Parathyroid adenoma (tissue), 2 donors: ENCODE results near the gene LRRC73.

Experiments used
- H2AFZ ChIP-seq: fragments of 300-600 bp; sonication (generic); one replicate; pipeline ENCODE4 v1.7.0; 2017; ENCODE audit warnings: antibody characterized with exemption, mild to moderate bottlenecking
- H3K27ac ChIP-seq: fragments of 300-600 bp; sonication (generic); one replicate; pipeline ENCODE4 v1.7.0; 2017
- H3K27me3 ChIP-seq: fragments of 300-600 bp; sonication (generic); one replicate; pipeline ENCODE4 v1.7.0; 2017; ENCODE audit warnings: low read length; ENCODE audit not compliant: control insufficient read depth, insufficient read depth
- H3K36me3 ChIP-seq: fragments of 300-600 bp; sonication (generic); one replicate; pipeline ENCODE4 v1.7.0; 2017; ENCODE audit warnings: low read length; ENCODE audit not compliant: control insufficient read depth, insufficient read depth
- H3K4me1 ChIP-seq: fragments of 300-600 bp; sonication (generic); one replicate; pipeline ENCODE4 v1.7.0; 2017; ENCODE audit warnings: control low read depth
- H3K4me2 ChIP-seq: fragments of 300-600 bp; sonication (generic); one replicate; pipeline ENCODE4 v1.7.0; 2017; ENCODE audit warnings: low read length
- H3K4me3 ChIP-seq: fragments of 300-600 bp; sonication (generic); one replicate; pipeline ENCODE4 v1.7.0; 2017; ENCODE audit warnings: low read depth, low read length
- H3K79me2 ChIP-seq: fragments of 300-600 bp; sonication (generic); one replicate; pipeline ENCODE4 v1.7.0; 2017; ENCODE audit warnings: control low read depth
- H3K9ac ChIP-seq: fragments of 300-600 bp; sonication (generic); one replicate; pipeline ENCODE4 v1.7.0; 2017; ENCODE audit warnings: mild to moderate bottlenecking
- H3K9me3 ChIP-seq: fragments of 300-600 bp; sonication (generic); one replicate; pipeline ENCODE4 v1.7.0; 2017; ENCODE audit warnings: low read length; ENCODE audit not compliant: control insufficient read depth
- TF ChIP-seq, protein P1 (sequence below): fragments of 300-600 bp; sonication (generic); IDR thresholded peaks from one replicate; pipeline ENCODE4 v1.7.0; 2017; ENCODE audit warnings: antibody characterized with exemption, mild to moderate bottlenecking
- donor health status: primary hyperparathyroidism.

LRRC73 gene

DNA sequence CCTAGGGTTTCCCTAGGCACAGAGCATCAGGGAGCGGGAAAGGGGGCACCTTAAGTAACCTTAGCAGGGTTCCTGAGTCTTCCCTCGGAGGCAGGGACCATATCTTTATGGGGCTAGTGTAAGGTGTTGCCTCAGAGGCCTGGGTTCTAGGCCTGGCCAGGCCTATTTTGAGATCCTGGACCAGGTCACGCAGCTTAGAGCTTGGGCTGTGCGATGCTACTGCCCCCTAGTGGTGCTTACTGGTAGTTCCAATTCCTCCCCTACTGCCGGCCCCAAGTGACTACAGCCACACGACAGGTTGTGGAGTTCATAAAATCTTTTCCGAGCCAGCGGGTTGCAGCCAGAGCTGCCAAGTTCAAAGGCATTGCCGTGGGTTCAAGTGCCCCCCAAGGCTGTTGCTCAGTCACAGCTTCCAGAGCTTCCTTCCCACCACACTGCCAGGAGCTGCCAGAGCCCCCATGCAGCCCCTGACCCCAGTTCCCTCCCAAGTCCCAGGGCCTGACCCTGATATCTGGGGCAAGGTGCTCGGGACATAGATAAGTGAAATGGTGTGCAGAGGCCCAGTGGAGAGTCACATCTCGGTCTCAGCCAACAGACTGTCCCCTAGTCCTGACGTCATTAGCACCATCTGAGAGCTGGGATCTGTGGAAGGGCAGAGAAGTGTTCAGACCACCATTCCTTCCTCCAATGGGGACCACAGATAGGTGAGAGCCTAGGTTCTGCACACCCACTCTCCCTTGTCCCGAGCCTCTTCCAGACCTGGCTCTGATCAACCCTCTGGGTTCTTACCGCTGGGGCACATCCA lies 3.3 kb downstream of the LRRC73 start:
- no peak overlapping the region for H3K4me3 ChIP-seq
- H3K9ac ChIP-seq = no peak overlapping the region
- no peaks in the 10 kb centered on the region for H3K36me3 ChIP-seq
- H3K79me2 ChIP-seq = no peaks in the 10 kb centered on the region
- no peaks in the 10 kb centered on the region for H3K9me3 ChIP-seq
- H3K27me3 ChIP-seq = no peaks in the 10 kb centered on the region
- TF ChIP-seq, protein P1, sequence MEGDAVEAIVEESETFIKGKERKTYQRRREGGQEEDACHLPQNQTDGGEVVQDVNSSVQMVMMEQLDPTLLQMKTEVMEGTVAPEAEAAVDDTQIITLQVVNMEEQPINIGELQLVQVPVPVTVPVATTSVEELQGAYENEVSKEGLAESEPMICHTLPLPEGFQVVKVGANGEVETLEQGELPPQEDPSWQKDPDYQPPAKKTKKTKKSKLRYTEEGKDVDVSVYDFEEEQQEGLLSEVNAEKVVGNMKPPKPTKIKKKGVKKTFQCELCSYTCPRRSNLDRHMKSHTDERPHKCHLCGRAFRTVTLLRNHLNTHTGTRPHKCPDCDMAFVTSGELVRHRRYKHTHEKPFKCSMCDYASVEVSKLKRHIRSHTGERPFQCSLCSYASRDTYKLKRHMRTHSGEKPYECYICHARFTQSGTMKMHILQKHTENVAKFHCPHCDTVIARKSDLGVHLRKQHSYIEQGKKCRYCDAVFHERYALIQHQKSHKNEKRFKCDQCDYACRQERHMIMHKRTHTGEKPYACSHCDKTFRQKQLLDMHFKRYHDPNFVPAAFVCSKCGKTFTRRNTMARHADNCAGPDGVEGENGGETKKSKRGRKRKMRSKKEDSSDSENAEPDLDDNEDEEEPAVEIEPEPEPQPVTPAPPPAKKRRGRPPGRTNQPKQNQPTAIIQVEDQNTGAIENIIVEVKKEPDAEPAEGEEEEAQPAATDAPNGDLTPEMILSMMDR = peak; percentile 98
- no peak overlapping the region for H2AFZ ChIP-seq
- no peak overlapping the region for H3K27ac ChIP-seq
- H3K4me1 ChIP-seq = peaks cover 10% of the 10 kb centered on the region
- no peak overlapping the region for H3K4me2 ChIP-seq

DNA sequence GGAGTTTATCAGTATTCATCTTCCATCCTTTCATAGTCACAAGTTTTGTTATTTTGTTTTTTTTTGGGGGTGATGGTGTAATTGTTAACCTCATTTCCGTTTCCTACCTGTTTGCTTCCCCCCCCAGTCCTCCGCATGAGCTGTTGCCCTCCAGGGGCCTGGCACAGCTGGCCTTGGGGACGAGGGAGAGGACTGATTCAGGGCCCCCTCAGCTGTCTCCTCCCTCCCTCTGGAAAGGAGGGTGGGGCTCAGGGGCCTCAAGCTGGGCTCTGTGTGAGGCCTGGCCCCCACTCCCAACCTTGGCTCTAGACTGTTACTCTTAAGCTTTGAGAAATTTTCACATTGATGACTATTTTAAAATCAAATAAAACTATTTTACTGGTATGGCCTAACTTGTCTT lies 4.0 kb downstream of the LRRC73 start:
- Histone ChIP-seq H3K4me1 (peaks cover 10% of the 10 kb centered on the region), H3K27ac (no peak overlapping the region), H2AFZ (no peak overlapping the region), H3K4me3 (no peak overlapping the region), H3K4me2 (no peak overlapping the region), H3K9ac (no peak overlapping the region), H3K36me3 (no peaks in the 10 kb centered on the region), H3K9me3 (no peaks in the 10 kb centered on the region), H3K79me2 (no peaks in the 10 kb centered on the region), H3K27me3 (no peaks in the 10 kb centered on the region)
- TF ChIP-seq, protein P1 = no peak

DNA sequence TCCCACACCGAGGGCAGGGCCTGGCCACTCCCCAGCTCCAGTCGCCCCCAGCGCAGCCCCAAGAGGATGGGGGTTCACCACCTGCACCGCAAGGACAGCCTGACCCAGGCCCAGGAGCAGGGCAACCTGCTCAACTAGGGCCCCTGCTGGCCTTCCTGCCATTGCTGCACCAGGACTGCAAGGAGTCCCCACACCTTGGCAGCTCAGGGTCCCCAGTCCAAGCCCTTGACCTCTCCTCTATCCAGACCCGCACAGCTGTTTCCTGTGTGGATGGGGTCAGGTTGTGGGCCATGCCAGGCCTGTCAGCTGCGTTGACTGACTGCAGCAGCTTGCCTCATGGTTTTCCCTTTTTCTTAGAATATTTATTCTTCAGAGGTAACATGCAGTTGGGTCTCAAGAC lies 4.4 kb downstream of the LRRC73 start:
- H3K27ac ChIP-seq = no peak overlapping the region
- H3K4me2 ChIP-seq = no peak overlapping the region
- no peaks in the 10 kb centered on the region for H3K27me3 ChIP-seq
- H2AFZ ChIP-seq = no peak overlapping the region
- no peaks in the 10 kb centered on the region for H3K9me3 ChIP-seq
- no peak overlapping the region for H3K4me3 ChIP-seq
- H3K4me1 ChIP-seq = peaks cover 10% of the 10 kb centered on the region
- no peaks in the 10 kb centered on the region for H3K79me2 ChIP-seq
- TF ChIP-seq, protein P1 = no peak
- H3K36me3 ChIP-seq = no peaks in the 10 kb centered on the region
- H3K9ac ChIP-seq = no peak overlapping the region

DNA sequence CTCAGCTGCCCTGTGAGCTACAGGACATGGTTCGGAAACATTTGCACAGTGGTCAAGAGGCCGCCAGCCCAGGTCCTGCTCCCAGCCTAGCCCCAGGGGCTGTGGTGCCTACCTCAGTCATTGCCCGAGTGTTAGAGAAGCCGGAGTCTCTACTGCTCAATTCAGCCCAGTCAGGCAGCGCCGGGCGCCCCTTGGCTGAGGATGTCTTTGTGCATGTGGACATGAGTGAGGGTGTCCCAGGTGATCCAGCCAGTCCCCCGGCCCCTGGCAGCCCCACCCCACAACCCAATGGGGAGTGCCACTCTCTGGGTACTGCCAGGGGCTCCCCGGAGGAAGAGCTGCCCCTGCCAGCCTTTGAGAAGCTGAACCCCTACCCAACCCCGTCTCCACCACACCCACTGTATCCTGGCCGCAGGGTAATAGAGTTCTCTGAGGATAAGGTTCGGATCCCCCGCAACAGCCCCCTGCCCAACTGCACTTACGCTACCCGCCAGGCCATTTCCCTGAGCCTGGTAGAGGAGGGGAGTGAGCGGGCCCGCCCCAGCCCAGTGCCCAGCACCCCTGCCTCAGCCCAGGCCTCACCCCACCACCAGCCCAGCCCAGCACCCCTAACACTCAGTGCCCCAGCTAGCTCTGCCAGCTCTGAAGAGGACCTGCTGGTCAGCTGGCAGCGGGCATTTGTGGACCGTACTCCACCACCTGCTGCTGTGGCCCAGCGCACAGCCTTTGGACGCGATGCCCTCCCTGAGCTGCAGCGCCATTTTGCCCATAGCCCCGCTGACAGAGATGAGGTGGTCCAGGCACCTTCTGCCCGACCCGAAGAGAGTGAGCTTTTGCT lies 5.2 kb downstream of the LRRC73 start:
- Histone ChIP-seq H3K4me3 (no peak overlapping the region), H3K36me3 (no peaks in the 10 kb centered on the region), H3K4me2 (no peak overlapping the region), H3K4me1 (peaks cover 7% of the 10 kb centered on the region), H3K79me2 (no peaks in the 10 kb centered on the region), H3K27ac (no peak overlapping the region), H3K9me3 (no peaks in the 10 kb centered on the region), H3K9ac (no peak overlapping the region), H2AFZ (no peak overlapping the region), H3K27me3 (no peaks in the 10 kb centered on the region)
- TF ChIP-seq, protein P1 = no peak
